PFSK-1 (cell line): ENCODE data around the gene ATP11A.

Experiments used
- FOXP2 ChIP-seq: optimal IDR thresholded peaks from 2 replicates; pipeline ENCODE3; 2011; ENCODE audit warnings: borderline replicate concordance, control low read depth, inconsistent platforms; ENCODE audit not compliant: insufficient read depth; ENCODE audit errors: extremely low read length, extremely low read depth
- POLR2AphosphoS5 ChIP-seq: IDR thresholded peaks from 2 replicates; pipeline ENCODE4 v1.6.1; 2012; ENCODE audit warnings: low read depth, mild to moderate bottlenecking, control low read depth, low read length, moderate library complexity
- SIN3A ChIP-seq: IDR thresholded peaks from 2 replicates; pipeline ENCODE4 v1.6.1; 2012; ENCODE audit warnings: mild to moderate bottlenecking, low read length, moderate library complexity, borderline replicate concordance; ENCODE audit not compliant: insufficient read depth
- TAF1 ChIP-seq: IDR thresholded peaks from 2 replicates; pipeline ENCODE4 v1.6.1; 2012; ENCODE audit warnings: low read length, control low read depth, borderline replicate concordance; ENCODE audit not compliant: insufficient read depth
- TF ChIP-seq, protein P1 (sequence below), 2 experiments: IDR thresholded peaks; 2 replicates each; pipeline versions ENCODE4 v1.6.1 to v1.8.0; 2011 to 2012; ENCODE audit warnings: low read depth in 2 of 2, low read length in 2 of 2, control low read depth in 1 of 2, inconsistent platforms in 1 of 2, mild to moderate bottlenecking in 1 of 2, moderate library complexity in 1 of 2; ENCODE audit not compliant: insufficient read depth in 1 of 2

ATP11A gene

GRCh38 chr13:112887557-112887991 is 197.7 kb downstream of the ATP11A start:
- TF ChIP-seq FOXP2 (no peak), SIN3A (no peak), POLR2AphosphoS5 (no peak), TAF1 (no peak)
- TF ChIP-seq, protein P1, sequence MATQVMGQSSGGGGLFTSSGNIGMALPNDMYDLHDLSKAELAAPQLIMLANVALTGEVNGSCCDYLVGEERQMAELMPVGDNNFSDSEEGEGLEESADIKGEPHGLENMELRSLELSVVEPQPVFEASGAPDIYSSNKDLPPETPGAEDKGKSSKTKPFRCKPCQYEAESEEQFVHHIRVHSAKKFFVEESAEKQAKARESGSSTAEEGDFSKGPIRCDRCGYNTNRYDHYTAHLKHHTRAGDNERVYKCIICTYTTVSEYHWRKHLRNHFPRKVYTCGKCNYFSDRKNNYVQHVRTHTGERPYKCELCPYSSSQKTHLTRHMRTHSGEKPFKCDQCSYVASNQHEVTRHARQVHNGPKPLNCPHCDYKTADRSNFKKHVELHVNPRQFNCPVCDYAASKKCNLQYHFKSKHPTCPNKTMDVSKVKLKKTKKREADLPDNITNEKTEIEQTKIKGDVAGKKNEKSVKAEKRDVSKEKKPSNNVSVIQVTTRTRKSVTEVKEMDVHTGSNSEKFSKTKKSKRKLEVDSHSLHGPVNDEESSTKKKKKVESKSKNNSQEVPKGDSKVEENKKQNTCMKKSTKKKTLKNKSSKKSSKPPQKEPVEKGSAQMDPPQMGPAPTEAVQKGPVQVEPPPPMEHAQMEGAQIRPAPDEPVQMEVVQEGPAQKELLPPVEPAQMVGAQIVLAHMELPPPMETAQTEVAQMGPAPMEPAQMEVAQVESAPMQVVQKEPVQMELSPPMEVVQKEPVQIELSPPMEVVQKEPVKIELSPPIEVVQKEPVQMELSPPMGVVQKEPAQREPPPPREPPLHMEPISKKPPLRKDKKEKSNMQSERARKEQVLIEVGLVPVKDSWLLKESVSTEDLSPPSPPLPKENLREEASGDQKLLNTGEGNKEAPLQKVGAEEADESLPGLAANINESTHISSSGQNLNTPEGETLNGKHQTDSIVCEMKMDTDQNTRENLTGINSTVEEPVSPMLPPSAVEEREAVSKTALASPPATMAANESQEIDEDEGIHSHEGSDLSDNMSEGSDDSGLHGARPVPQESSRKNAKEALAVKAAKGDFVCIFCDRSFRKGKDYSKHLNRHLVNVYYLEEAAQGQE (IDR thresholded peaks at IDR 0.05; ENCODE audit: insufficient read depth in 1 of 2, low read depth in 2 of 2, low read length in 2 of 2), result no peak

GRCh38 chr13:112888238-112889111 is 198.6 kb downstream of the ATP11A start:
- TF ChIP-seq FOXP2 (no peak), TAF1 (no peak)
- TF ChIP-seq, protein P1 (IDR thresholded peaks at IDR 0.05; ENCODE audit: insufficient read depth in 1 of 2, low read depth in 2 of 2, low read length in 2 of 2), result no peak

DNA sequence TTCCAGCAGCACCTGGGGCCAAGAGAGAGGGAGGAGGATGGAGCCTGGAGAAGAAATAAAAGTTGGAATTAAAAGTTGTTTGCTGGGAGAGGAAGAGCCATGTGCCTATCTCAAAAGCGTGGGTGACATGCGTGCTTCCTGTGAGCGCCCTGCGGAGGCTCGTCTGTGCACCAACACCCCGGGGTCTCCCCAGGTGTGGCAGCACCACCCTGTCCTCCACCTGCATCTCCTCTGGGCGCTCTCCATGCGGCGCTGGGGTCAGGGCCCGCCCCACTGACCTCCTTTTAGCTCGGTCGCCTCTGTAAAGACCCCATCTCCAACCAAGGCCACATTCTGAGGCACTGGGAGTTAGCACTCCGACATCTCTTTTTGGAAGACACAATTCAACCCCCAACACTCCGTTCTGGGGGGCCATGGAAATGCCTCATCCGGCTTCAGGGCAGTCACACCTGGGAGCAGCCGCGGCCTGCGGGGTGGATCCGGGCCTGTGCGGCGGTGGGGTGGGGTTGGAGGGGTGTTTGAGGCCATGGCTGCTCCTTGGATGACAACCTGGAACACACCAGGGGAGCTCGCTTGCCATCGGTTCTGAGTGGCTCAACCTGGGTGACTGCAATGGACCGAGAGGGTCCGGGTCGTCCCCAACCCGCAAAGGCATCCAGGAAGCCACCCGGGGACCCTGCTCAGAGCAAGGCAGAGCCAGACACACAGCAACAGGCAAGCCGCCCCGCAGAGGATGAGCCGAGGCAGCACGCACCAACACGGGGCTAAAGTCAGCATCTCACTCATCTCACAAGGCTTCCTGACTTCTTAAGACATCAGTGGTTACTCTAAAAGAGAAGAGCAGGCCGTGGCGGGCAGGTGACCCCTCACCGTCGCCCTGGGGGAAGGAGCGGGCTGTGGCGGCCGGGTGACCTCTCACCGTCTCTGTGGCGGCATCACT is 199.8 kb downstream of the ATP11A start:
- no peak for TF ChIP-seq SIN3A
- TF ChIP-seq TAF1, result no peak
- TF ChIP-seq, protein P1 (IDR thresholded peaks at IDR 0.05; ENCODE audit: insufficient read depth in 1 of 2, low read depth in 2 of 2, low read length in 2 of 2), result no peak
- no peak for TF ChIP-seq FOXP2
- TF ChIP-seq POLR2AphosphoS5, result no peak

DNA sequence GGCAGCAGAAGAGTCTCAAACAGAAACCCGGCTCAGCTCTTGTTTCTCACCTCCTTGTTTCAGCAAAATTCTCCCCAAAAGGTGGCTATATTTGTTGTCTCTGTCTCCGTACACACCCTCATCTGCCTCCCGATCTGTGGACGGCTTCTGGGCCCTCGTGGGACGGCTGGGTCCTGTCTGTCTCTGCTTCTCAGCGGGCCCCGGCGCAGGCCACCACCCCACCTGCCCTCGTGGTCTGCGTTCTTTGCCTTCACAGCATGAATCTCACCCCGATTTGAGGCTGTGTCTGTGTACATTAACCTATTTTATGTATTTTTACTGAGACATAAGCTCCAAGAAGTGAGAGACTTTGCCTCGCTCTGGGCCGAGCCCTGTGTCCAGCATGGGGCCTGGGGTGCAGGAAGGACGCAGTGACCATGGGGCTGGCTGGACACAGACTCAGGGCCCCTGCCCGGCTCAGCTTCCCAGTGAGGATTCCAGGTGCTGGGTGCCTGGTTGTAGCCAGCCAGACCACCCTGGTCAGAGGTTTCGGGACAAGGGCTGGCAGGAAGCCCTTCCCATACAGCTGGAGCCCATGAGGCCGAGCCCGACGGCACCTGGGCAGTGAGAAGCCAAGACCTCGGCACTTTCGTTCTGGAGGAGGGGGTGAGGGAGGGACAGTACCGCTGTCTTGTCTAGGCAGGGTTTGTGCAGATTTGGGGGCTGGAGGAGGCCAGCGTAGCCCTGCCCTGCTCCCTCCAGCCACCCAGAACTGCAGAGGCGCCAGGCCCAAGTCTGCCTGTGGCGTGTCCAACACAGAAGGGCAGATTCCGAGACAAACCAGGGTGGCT is 200.7 kb downstream of the ATP11A start:
- TF ChIP-seq FOXP2, result no peak
- no peak for TF ChIP-seq SIN3A
